COLO829 (cell line): ENCODE data around the gene STK35.
A peak's percentile ranks its signal among the peaks of the same experiment; 100 is the strongest.

Experiments
- DNase-seq: peaks from one replicate; pipeline ENCODE4 v3.0.0; 2012; ENCODE audit warnings: low spot score

Gene STK35

GRCh38 chr20:2104236-2104635 is 2.6 kb downstream of the STK35 start:
- DNase-seq, result no peak

DNA sequence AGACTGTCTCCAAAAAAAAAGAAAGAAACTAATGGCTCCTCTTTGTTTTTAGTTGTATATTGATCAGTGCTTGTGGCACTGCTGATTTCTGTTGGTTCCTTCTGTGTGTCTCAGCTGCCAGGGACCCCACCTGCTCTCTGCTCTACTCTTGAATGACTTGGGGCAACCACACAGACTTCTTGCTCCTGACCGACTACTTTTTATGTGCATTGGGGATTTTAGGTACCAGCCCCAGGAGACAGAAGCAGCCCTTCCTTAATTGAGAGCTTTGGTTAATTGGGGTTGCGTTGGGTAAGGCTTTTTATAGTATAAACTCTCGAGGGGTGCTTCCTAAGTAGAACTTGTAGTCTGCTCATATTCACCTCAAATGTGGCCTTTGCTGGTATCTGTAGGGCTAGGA is 6.9 kb downstream of the STK35 start:
- DNase-seq, result no peak

- DNase-seq, result no peak
Measured at GRCh38 chr20:2108987-2109386, 7.4 kb downstream of the STK35 start.

DNA sequence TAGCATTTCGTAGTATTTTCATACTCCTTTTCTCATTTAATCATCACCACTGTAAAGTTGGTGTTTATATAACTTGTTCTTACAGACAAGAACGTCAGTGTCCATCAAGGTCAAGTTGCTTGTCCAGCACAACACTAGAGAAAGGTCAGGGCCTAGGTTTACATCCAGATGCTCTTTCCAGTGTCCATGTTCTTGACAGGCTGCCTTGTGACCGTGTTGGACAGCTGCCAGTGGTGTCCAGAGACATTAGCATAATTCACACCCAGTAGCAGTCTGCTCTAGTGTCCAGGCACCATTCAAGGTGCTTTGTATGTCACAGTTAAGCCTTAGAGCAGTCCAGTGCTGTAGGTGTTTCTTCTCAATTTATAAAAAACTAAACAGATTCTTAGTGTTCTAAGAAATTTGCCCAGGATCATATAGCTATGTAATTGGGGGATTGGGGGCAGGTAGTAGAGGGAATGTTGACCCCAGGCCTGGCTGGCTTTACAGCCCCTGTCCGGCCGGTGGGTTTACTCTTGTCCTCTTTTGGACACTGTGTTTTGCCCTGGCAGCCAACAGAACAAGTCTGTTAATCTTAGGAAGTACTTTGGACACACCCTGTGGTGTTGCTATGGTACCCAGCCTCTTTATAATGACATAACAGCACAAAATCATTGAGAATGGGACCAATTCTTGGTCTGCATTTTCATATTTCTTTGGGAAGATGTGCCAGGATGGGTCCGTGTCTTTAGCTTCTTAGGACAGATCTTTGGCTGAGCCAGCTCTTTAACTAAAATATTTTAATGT is 8.0 kb downstream of the STK35 start:
- no peak for DNase-seq

GRCh38 chr20:2112910-2113309 is 11.3 kb downstream of the STK35 start:
- DNase-seq, result no peak

- DNase-seq, result no peak
Measured at GRCh38 chr20:2114127-2114959, 12.7 kb downstream of the STK35 start.

DNA sequence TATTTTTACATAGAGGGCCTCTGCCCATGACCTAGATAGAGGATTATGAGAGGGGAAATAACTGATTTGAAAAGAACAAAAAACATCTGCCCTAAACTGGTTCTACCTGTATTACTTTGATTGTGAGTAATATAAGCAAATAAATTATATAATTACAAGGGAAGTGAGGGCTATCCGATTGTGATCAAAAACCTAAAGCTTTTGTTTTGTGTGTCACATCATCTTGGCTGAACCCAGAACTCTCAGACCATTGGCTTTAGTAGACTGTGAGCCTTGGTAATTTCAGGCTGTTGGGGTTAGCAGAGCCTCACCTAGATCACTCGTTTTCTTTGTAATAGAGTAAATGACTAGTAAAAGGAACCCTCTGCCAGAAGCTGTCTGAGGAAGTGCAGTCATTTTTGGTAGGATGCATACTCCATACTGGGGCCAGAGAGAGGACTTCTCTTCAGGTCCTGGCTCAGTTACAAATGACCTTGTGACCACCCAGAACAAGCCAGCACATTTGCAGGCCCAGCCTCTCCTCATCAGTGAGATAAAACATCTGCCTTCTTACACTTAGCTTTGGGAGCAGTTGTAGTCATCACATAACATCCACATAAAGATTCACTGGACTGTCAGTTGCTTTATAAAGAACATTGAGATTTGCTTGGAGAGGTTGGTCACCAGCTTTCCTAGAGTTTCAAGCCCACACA is 13.5 kb downstream of the STK35 start:
- no peak for DNase-seq

DNA sequence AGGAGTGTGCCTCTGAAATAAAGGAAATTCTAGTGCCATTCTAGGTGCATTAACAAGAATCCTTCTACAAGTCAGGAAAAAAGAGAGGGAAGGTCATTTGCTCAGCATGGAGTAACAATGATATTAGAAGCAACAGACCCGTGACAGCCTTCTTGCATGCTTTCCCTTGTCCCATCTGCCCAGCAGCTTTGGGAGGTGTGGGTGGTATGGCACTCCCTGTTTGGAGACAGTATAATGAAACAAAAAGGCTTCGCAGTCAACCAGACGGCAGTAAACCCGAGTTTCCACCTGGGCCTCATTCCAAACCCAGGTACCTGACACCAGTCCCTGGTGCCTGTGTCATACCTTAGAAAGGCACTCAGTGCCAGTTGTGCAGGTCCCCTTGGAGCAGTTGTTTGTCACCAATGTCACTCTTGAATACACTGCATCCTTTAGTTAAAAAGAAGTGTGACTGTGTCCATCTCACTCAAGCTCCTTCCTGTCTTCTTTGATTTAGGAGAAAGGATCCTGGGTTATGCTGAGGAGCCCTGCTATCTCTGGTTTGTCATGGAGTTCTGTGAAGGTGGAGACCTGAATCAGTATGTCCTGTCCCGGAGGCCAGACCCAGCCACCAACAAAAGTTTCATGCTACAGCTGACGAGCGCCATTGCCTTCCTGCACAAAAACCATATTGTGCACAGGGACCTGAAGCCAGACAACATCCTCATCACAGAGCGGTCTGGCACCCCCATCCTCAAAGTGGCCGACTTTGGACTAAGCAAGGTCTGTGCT is 14.7 kb downstream of the STK35 start:
- DNase-seq, result no peak

GRCh38 chr20:2118783-2119182 is 17.2 kb downstream of the STK35 start:
- no peak for DNase-seq

DNA sequence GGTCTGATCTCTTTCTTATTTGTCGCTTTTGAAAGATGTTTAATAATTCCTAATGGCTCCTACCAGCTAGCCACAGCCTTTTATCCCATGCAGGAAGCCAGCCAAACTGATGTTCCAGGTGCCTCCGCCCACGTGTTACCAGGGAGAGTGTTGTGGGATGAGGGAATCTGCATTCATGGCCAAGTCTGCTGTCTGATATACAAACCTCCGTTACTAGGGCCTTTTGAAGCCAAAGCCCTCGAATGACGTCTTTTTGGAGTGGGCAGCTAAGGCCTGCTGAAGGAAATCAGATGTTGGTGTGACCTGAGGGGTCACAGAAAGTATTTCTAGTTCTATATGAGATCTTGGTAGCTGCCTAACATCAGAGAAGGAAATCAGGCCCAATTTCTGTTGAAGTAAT is 21.3 kb downstream of the STK35 start:
- DNase-seq, result no peak

DNA sequence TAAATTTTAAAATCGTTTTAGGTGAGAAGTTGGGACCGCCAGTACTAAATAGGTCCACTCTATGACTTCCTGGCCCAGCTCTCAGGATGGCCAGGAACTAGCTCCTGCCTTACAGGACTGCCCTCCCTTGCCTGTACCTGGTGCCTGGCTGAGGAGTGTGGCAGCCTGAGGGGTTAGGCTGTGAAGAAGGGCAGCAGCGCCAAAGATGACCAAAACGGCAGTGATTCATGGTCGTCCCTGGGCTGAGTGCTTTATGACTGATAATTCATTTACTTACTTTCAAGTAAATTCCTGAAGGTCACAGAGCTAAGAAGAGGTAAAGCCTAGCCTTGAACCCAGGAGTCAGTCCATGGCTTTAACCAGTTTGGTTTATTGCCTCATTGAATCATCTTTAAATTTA is 22.1 kb downstream of the STK35 start:
- no peak for DNase-seq

DNA sequence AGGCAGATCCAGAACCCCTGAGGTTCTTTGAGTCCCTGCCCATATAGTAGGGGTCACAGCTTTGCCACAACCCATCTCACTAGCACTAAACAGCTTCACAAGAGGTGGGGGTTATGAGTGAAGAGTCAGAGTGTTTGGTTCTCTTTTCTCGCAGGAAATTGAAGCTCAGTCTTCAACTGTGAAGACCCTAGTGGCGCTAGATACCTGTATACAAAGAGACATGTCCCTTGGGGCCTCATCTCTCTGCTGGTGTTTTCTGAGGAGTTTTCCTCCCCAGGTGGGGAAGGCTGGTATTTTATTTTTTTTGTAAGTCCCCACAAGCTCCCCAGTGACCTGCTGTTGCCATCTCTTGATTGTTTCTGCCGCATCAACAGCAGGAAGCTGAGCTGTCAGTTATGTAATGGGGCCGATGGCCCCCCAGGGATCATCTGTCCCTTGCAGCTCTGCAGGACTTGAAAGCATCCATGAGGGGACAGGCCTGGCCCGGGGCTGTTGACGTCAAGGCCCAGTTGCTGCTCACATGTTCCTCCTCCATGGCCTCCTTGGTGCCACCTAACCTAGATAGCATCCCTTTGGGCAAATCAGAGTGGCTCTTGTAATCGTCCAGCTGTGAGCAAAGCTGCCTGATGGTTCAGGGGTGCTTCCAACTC is 23.1 kb downstream of the STK35 start:
- DNase-seq, result no peak

GRCh38 chr20:2125474-2126112 is 24.0 kb downstream of the STK35 start:
- DNase-seq, result no peak

DNA sequence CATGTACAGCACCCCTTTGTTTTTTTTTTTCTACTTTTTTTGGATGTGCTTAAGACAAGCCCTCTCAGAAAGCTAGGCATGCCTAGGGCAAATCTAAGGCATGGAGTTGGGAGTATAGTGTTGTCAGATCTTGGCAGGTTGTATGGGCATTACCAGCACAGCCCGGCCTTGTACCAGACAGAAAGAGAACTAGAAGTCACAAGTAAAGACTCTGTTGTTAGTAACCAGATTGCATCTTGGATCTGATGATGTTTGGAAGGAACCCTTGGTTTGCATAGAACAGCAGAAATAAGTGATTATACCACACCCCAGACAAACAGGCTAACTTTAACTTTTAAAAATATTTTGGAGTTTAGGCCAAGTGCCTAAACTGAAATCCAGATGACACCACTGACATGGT is 25.6 kb downstream of the STK35 start:
- no peak for DNase-seq

GRCh38 chr20:2128542-2128941 is 26.9 kb downstream of the STK35 start:
- DNase-seq, result no peak

GRCh38 chr20:2130062-2130591 is 28.5 kb downstream of the STK35 start:
- DNase-seq, result peak; percentile 78

DNA sequence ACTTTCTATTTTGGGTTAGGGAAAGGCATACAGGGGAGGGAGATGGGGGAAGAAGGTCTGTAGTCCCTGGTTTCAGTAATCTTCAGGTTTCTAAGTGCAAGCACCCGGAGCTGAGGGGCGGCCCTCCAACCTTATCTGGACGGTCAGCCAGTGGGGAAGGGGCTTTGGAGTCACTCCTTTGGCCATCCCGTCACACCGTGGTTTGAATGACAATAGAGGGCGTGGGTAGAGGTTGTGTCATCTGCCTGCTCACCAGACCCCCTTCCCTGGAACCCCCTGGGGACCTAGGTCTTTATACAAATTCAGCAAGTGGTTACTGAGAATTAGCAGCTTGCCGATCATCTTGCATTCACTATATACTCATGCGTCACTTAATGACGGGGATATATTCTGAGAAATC is 29.1 kb downstream of the STK35 start:
- DNase-seq, result no peak

DNA sequence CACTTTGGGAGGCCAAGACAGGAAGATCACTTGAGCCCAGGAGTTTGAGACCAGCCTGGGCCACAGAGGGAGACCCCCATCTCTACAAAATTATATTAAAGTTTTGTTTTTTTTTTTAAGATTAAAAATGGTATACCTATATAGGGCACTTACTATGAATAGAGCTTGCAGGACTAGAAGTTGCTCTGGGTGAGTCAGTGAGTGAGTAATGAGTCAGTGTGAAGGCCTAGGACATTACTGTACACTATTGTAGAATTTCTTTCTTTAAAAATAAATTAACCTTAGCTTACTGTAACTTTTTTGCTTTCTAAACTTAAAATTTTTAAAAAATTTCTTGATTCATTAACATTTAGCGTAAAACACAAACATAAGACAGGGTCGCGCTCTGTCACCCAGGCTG is 29.7 kb downstream of the STK35 start:
- no peak for DNase-seq

- DNase-seq, result no peak
Measured at GRCh38 chr20:2132461-2132901, 30.9 kb downstream of the STK35 start.

DNA sequence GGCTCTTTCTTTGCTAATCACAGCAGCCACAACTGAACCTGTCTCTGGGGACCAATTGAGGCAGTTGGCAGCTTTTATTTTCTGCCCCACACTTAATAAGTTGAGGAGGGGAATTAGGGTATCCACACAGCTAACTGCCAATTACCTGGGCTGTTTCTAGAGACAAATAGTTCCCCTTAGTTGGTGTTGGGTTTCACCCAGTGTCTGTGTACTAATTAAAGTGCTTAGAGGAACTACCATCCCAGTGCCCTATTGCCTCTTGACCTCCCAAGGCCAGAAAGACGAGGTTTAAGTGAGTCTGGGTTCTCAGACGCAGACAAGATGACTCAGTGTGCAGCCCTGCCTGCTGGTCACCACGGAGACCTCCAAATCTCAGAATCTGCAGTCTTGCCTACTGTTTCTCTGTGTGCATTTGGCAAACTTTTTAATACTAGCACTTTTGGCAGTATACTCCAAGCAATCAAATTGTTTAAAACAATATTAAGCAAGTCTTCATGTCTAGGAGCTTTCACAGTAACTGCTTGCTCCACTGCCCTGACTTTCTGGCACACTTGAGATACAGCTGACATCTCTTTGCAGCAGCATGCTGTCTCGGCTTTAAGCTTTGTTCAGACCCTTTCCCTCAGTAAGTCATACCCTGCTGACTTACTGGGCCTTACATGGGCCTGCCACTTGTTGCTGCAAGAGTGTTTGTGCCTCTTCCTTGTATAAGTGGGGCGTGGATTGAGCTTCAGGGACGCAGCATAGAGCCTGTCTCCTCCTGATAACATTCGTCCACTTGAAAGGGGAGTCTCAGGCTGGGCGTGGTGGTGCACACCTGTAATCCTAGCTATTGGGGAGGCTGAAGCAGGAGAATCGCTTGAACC is 31.9 kb downstream of the STK35 start:
- no peak for DNase-seq
